HL-60/S4 treated with retinoic acid at 250 ng/mL for 4 days and 3 days (cell line): ENCODE measurements around the gene TPD52L2.

Experiments used
- in situ Hi-C: fragments of 300-500 bp; cut with MboI; formaldehyde crosslinking; loops from 2 replicates; pipeline ENCODE4 v1.7.0; 2022; ENCODE audit warnings: low sequenced_read_pairs

Gene TPD52L2

DNA sequence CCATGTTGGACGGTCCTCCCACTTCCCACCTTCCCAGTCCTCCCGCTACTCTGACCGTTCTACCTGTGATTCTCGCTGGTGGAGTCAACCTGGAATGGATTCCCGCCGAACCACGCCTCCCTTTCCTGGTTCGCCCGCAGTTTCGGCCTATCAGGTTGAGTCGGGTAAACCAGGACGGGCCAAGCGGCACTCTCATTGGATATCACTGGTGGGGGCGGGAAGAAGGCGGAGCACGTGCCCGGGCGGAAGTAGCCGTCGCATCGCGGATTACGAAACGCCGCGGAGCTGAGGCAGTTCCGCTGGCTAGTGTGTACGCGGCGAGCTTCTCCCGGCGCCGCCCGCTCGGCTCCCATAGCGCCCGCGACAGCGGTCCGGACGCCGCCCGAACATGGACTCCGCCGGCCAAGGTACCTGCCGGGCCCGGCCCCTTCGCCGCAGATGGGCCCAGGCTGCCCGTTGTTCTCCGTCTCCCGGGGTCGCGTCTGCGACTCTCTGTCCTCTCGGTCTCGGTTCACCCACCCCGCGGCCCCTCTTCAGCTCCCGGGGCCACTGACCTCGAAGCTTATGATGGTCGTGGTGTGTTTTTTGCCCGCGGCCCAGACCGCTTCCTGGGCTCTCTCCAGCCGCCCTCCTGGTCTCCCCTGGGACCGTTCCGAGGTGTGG, at the start of gene TPD52L2:
Gene TPD52L2, plus strand, starts transcription at position 293 of the 663 bp plus-strand sequence. Its CDS starts 96 bp downstream, at position 389.
- in situ Hi-C loops = no loop called here

DNA sequence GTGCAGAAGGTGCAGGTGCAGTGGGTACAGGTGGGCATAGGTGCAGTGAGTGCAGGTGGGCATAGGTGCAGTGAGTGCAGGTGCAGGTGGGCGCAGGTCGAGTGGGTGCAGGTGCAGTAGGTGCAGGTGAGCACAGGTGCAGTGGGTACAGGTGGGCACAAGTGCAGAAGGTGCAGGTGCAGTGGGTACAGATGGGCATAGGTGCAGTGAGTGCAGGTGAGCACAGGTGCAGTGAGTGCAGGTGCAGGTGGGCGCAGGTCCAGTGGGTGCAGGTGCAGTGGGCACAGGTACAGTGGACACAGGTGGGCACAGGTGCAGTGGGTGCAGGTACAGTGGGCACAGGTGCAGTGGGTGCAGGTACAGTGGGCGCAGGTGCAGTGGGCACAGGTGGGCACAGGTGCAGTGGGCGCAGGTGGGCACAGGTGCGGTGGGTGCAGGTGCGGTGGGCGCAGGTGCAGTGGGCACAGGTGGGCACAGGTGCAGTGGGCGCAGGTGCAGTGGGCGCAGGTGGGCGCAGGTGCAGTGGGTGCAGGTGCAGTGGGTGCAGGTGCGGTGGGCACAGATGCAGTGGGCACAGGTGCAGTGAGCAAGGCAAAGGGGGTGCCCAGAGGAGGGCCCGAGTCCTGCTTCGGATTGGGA, 49.3 kb upstream of the TPD52L2 start:
- in situ Hi-C loops = no loop called here

- in situ Hi-C loops = no loop called here
Observed at GRCh38 chr20:63819224-63819921, 45.7 kb upstream of the TPD52L2 start.

- in situ Hi-C loops = no loop called here
Observed at GRCh38 chr20:63821811-63822210, 43.3 kb upstream of the TPD52L2 start.

DNA sequence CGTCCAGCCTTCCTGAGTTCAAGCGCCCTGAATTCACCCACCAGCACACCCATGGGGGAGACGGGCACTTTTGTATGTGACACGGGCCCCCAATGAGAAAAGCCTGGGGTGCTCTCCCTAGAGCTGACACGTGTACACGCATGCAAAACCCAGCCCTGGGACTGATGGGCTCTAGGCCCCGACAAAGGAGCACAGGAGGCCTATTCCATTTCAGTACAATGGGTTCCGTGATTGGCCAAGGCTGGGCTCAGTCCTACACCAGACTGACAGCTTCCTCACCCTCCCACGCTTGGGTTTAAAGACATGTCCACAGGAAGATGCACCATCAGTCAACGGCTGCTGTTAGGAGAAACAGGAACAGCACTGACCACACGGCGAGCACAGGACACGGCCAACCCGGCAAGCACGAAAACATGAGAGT, 42.8 kb upstream of the TPD52L2 start:
- in situ Hi-C loops = no loop called here

GRCh38 chr20:63823691-63824311, 41.3 kb upstream of the TPD52L2 start:
- in situ Hi-C loops = no loop called here

DNA sequence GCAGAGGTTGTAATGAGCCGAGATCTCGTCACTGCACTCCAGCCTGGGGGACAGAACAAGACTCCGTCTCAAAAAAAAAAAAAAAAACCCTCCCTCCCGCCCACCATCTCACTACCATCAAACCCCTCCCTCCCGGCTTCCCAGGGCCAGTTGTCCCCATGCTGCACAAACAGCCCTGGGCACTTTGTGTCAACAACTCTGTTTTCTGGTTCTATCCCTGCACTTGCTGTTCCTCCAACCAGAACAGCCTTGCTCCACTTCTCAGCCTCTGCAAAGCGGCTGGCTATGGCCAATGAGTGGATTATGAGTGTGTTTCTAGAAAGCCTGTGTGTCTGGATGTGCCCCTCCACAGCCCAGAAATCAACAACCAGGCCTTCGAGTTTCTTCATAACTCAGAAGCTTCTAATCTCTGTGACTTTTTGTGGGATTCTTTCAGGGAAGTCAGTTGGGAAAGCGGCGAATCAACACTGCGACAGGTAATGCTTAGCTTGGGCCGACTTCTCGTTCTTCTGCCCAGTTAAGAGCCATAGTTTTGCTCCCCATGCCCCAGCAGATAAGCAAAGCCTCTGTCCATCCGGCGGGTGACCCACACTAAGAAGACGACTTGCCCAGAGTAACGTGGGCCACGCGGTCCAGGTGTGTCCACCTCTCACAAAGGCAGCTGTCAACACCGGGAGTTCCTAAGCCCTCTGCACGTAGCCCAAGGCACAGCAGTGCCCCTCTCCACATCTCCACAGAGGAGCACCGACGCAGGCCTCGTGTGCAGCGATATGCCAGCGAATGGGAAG, 39.5 kb upstream of the TPD52L2 start:
- in situ Hi-C loops = no loop called here

DNA sequence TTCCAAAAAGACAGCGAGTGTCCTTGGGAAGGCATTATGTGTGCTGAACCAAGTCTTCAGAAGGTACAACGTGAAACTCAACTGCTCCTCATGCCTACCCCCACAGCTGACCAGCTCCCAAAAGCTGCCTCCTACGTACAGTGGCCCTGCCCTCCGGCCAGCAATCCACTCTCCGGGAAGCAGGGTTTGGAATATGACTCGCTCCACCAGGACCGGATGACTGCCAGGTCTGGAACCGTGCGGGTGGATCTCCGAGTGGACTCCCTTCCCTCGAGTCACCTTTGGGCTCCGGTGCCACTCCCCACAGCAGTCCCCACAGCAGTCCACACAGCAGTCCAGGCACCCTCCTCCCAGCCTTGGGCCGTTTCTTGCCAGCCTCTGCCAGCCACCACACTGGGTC, 38.3 kb upstream of the TPD52L2 start:
- in situ Hi-C loops = no loop called here

- in situ Hi-C loops = no loop called here
Observed at GRCh38 chr20:63828124-63828523, 36.9 kb upstream of the TPD52L2 start.

- in situ Hi-C loops = no loop called here
Observed at GRCh38 chr20:63828545-63828944, 36.5 kb upstream of the TPD52L2 start.

- in situ Hi-C loops = no loop called here
Observed at GRCh38 chr20:63828951-63829350, 36.1 kb upstream of the TPD52L2 start.

DNA sequence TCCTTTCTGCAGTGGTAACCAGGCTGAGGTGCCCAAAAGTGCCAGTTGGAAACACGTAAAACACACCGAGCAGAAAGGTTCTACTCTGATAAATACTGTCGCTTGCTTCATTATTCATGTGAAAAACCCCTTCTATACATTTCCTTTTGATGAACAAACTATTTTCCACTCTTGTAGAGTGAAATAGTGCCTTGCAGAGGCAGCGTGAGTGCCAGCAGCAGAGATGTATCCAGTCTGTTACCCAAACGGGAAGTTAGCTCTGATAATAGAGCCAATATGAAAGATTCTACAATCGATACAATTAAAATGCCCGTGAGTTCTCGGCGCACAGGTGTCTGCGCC, 35.5 kb upstream of the TPD52L2 start:
- in situ Hi-C loops = no loop called here

DNA sequence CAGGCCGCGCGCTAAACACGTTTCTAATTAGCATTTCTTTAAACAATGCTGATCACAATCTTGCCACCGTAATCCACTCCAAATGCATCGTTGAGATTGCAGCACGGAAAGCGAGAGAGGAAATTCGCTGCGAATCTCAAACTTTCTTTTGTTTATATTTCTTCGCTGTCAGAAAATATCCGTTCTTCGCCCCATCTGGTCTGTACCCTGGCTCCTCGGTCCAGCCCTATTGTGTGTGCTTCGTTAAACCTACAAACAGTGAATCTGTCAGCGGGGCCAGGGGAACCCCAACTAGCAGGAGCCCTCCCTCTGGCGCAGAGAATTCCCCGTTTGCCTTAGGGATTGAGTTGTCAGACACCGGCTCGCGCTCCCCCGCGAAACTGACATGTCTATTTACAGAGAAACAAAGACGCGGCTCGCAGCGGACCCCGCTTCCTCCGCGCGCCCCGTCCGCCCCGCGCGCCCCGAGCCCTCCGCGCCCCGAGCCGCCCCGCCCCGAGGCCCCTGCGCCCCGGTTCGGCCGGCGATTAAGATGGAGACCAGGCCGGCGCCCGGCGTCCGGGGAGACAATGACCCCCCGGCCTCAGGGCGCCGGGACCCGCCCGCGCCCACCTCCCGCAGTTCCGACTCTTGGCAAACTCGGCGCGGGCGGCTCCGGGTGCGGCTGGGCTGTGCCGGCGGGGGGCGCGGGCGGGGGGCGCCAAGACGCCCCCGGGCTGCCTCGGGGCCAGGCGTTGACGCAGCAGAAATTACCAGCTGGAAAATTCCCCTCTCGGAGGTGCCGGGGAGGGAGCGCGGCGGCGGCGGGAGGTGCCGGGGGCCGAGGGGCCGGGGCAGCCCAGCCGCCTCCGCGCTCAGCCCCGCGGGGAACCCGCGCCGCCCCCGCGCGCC, 34.9 kb upstream of the TPD52L2 start:
- in situ Hi-C loops = no loop called here

GRCh38 chr20:63830841-63831588, 34.1 kb upstream of the TPD52L2 start, which contains the start of gene ZBTB46:
Gene ZBTB46 (minus strand): TSS chr20:63831264. CDS start chr20:63790757, 40,507 bp downstream.
- in situ Hi-C loops = no loop called here

- in situ Hi-C loops = no loop called here
Observed at GRCh38 chr20:63831646-63831992, 33.5 kb upstream of the TPD52L2 start.

DNA sequence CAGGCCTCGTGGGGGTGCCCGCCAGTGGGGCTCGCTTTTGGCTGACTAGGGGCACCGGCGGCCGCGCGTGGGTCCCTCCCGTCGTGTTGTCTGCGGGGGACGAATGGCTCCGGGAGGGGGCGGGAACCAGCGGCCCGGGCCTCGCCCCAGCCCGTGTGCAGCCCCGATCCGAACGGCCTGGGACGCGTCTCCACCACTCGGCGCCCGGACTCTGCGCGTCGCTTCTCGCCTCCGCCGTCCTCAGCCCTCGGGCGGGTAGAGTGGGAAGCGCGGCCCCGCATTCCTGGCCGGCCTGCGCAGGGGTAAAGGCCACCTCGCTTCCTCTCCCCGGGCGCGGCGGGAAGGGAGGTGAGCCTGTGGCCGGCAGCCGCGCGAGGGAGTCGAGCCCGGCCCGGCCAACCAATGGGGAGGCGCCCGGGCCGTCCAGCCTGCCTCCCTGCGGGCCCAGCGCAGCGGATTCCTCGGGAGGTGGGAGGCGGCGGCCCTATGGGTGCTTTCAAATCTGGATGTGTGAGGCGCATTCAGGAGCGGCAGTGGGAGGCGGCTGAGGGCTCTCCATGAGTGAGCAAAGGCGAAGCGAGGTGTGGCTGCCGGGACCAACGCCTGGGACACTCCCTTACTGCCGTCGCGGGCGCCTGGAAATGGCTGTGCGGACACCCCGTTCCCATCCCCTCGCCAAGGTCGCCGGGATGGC, 32.9 kb upstream of the TPD52L2 start:
- in situ Hi-C loops = no loop called here

GRCh38 chr20:63833776-63834490, 31.1 kb upstream of the TPD52L2 start:
- in situ Hi-C loops = no loop called here

DNA sequence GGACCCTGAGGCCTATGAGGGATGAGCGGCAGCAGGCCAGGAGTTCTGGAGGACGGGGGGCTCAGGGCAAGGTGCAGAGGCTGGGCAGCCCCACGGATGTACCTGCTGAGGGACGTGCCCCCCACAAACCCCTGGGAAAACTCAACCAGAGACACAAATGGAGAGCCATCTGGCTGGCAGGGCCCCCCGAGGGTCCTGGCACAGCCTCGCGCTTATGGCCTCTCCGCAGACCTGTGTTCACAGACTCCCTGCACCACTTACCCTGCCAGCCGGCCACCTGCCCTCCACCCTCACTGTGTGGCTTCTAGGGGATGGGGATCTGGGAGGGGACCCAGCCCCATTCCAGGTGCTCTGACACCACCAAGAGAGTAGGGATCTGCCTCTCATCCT, 30.6 kb upstream of the TPD52L2 start:
- in situ Hi-C loops = no loop called here
